ENCODE results near the gene ZNF681. TPM values are rescaled to one million over a fixed set of nuclear protein-coding genes. Genes with fewer than 3 reads are reported as not detected.

The ZNF681 gene
- 0.50 and 0.87 TPM in 2 replicates for total RNA-seq

GRCh38 chr19:23758187-23759074 lies at the start of gene ZNF681:
ZNF681 (minus strand) TSS chr19:23758891; CDS start chr19:23758749, 142 bp downstream.

Other genes with a start within 250 kb of the ZNF681 start
- 5.0 and 6.7 TPM in 2 replicates for gene ZNF675, start 71.7 kb downstream of the ZNF681 start, total RNA-seq
- gene ZNF726, start 156.0 kb upstream of the ZNF681 start, total RNA-seq, result 0.83 and 4.1 TPM in 2 replicates

All from smooth muscle cell of trachea (primary cell).